Sigmoid colon (tissue), 7 donors: Measurements from ENCODE around the gene PBX2. TPM values are rescaled to one million over a fixed set of nuclear protein-coding genes. Genes with fewer than 3 reads are reported as not detected.

ENCODE experiments used
- DNase-seq: peaks from one replicate; pipeline ENCODE4 v3.0.0-alpha.2; 2019
- H3K27ac ChIP-seq, 4 donors: fragments of 200-600 bp; sonication (generic); one replicate each; pipeline ENCODE4 v1.5.1; 2016 to 2019; ENCODE audit warnings: mild to moderate bottlenecking in 1 of 4
- H3K27me3 ChIP-seq, 3 donors: fragments of 200-600 bp; sonication (generic); one replicate each; pipeline ENCODE4 v1.5.1; 2019; ENCODE audit warnings: mild to moderate bottlenecking in 1 of 3
- H3K36me3 ChIP-seq, 4 donors: fragments of 200-600 bp; sonication (generic); one replicate each; pipeline ENCODE4 v1.5.1; 2016 to 2019
- H3K4me1 ChIP-seq, 4 donors: fragments of 200-600 bp; sonication (generic); one replicate each; pipeline ENCODE4 v1.5.1; 2017 to 2019
- H3K4me3 ChIP-seq, 4 donors: fragments of 200-600 bp; sonication (generic); one replicate each; pipeline ENCODE4 v1.5.1; 2017 to 2019; ENCODE audit warnings: mild to moderate bottlenecking in 2 of 4, moderate library complexity in 1 of 4
- H3K9me3 ChIP-seq, 4 donors: fragments of 200-600 bp in 3 of 4; sonication (generic) in 3 of 4; one replicate each; pipeline versions ENCODE4 v1.5.1 to v1.6.1; 2013 to 2019
- EP300 ChIP-seq, 4 donors: sonication (generic); formaldehyde crosslinking; IDR thresholded peaks; one replicate each; pipeline ENCODE4 v1.6.1; 2017; ENCODE audit warnings: antibody characterized with exemption in 4 of 4
- POLR2A ChIP-seq, 2 donors: fragments of 450-650 bp; IDR thresholded peaks; one replicate each; pipeline ENCODE4 v1.6.1; 2016; ENCODE audit warnings: antibody characterized with exemption in 2 of 2, mild to moderate bottlenecking in 2 of 2, moderate library complexity in 2 of 2
- POLR2AphosphoS5 ChIP-seq, 4 donors: sonication (generic); formaldehyde crosslinking; IDR thresholded peaks; one replicate each; pipeline ENCODE4 v1.6.1; 2017; ENCODE audit warnings: antibody characterized with exemption in 4 of 4
- WGBS, 2 donors: extraction: QIAGEN DNeasy Blood & Tissue Kit; methylation state at CpG; one replicate each; pipeline ENCODE4 v1.1.7; 2013; 5-methylcytosine and 5-hydroxymethylcytosine counted together
- intact Hi-C: fragments of 100-400 bp; cut with DNase I; formaldehyde crosslinking; loops from one replicate; pipeline ENCODE4 v1.15.1; 2023
- polyA plus RNA-seq, 3 donors: library from polyadenylated mRNA; stranded (reverse); fragments of 200-250 nt; gene quantifications; one replicate each; pipeline ENCODE4 v1.2.3, GENCODE V29; 2013
- small RNA-seq, 3 donors: library from RNA; depleted of rRNA; stranded (forward); fragments of <200 nt; gene quantifications; one replicate each; pipeline ENCODE3, GENCODE V24; 2016
- total RNA-seq, 4 donors: library from RNA; depleted of rRNA; stranded (reverse); fragments of >200 nt; gene quantifications; one replicate each; pipeline ENCODE4 v1.1.0, GENCODE V29; 2016
- TF ChIP-seq, protein P1 (sequence below), 4 experiments: fragments of 450-650 bp in 3 of 4; fragments of 200-600 bp in 1 of 4; IDR thresholded peaks; one replicate each; pipeline ENCODE4 v1.5.1; 2016 to 2019; ENCODE audit warnings: antibody characterized with exemption in 4 of 4, mild to moderate bottlenecking in 3 of 4, moderate library complexity in 2 of 4
- donor health status: healthy with polysubstance abuse.
- donor health status: Bipolar disorder and iron deficiency.
- donor health status: healthy.

The PBX2 gene
- total and polyA plus RNA-seq, 7 donors, result 16.6 to 67.7 (median 54.2) TPM

GRCh38 chr6:32140420-32141046 is 49.5 kb downstream of the PBX2 start:
- no peaks in the 10 kb centered on the region for H3K9me3 ChIP-seq
- no peaks in the 10 kb centered on the region for H3K4me1 ChIP-seq
- no peak overlapping the region for H3K27ac ChIP-seq
- no peaks in the 10 kb centered on the region for H3K36me3 ChIP-seq
- no peak for TF ChIP-seq POLR2A (IDR thresholded peaks at IDR 0.05)
- TF ChIP-seq POLR2AphosphoS5 (IDR thresholded peaks at IDR 0.05), result no peak
- no peak for TF ChIP-seq EP300 (IDR thresholded peaks at IDR 0.05)
- TF ChIP-seq, protein P1, sequence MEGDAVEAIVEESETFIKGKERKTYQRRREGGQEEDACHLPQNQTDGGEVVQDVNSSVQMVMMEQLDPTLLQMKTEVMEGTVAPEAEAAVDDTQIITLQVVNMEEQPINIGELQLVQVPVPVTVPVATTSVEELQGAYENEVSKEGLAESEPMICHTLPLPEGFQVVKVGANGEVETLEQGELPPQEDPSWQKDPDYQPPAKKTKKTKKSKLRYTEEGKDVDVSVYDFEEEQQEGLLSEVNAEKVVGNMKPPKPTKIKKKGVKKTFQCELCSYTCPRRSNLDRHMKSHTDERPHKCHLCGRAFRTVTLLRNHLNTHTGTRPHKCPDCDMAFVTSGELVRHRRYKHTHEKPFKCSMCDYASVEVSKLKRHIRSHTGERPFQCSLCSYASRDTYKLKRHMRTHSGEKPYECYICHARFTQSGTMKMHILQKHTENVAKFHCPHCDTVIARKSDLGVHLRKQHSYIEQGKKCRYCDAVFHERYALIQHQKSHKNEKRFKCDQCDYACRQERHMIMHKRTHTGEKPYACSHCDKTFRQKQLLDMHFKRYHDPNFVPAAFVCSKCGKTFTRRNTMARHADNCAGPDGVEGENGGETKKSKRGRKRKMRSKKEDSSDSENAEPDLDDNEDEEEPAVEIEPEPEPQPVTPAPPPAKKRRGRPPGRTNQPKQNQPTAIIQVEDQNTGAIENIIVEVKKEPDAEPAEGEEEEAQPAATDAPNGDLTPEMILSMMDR (IDR thresholded peaks at IDR 0.05), result no peak
- 80 to 97% methylated on average over 5 of the region's 5 CpGs for WGBS, 2 donors
- intact Hi-C loops, result no loop called here
- H3K27me3 ChIP-seq, result no peaks in the 10 kb centered on the region
- DNase-seq, result no peak
- H3K4me3 ChIP-seq, result no peak overlapping the region

DNA sequence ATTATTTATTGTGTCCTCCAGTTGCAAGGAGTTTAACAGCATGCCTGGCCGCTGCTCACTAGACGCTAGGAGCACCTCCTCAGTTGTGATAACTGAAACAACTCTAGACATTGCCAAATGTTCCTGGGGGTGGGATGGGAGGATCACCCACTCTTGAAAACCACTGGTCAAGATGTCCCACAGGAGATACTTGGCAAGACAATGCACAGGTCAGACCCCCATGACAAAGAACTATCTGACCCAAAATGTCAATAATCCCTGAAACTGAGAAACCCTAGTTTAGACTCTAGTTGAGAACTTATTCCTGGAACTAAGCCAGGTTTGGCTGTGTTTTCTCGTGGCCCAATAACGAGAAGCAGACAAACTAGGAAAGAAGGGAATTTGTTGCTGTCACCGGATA is 50.4 kb downstream of the PBX2 start:
- Histone ChIP-seq H3K36me3 (no peaks in the 10 kb centered on the region), H3K9me3 (no peaks in the 10 kb centered on the region), H3K4me3 (no peak overlapping the region), H3K27ac (no peak overlapping the region), H3K27me3 (no peaks in the 10 kb centered on the region), H3K4me1 (no peaks in the 10 kb centered on the region)
- intact Hi-C loops, result no loop called here
- WGBS, 2 donors, result 76 to 77% methylated on average over 5 of the region's 5 CpGs
- TF ChIP-seq POLR2AphosphoS5 (IDR thresholded peaks at IDR 0.05), result no peak
- TF ChIP-seq EP300 (IDR thresholded peaks at IDR 0.05), result no peak
- TF ChIP-seq, protein P1 (IDR thresholded peaks at IDR 0.05), result no peak
- no peak for TF ChIP-seq POLR2A (IDR thresholded peaks at IDR 0.05)
- DNase-seq, result no peak

DNA sequence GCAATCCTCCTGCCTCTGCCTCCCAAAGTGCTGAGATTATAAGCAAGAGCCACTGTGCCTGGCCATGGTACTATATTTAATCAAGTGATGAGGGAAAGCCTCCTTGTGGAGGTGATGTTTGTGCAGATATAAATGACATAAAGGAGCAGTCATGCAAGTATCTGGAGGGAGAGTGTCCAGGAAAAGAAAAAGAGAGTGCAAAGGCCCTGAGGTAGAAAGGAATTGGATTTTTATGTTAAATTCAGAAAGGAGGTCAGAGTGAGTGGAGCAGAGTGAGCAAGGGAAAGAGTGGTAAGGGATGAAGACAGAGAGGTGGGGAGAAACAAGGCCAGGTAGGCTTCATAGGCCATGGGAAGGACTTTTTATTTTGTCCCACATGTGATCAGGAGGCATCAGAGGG is 52.5 kb downstream of the PBX2 start:
- Histone ChIP-seq H3K27ac (no peak overlapping the region), H3K36me3 (no peaks in the 10 kb centered on the region), H3K4me3 (no peak overlapping the region), H3K27me3 (no peaks in the 10 kb centered on the region), H3K4me1 (no peaks in the 10 kb centered on the region), H3K9me3 (no peaks in the 10 kb centered on the region)
- no peak for DNase-seq
- TF ChIP-seq POLR2A (IDR thresholded peaks at IDR 0.05) (no peak), POLR2AphosphoS5 (IDR thresholded peaks at IDR 0.05) (no peak), EP300 (IDR thresholded peaks at IDR 0.05) (no peak)
- TF ChIP-seq, protein P1 (IDR thresholded peaks at IDR 0.05), result no peak
- intact Hi-C loops, result no loop called here

Small RNA genes lying within 50 kb of the gene (small RNA-seq; reads per million reads assigned to genes)
- gene AL662884.1 (0 reads per million in 3 donors), gene MIR6833 (0 to 0.86 (median 0.06) reads per million in 3 donors)

Other genes starting within 250 kb of the PBX2 start
- gene CFB, start 244.1 kb downstream of the PBX2 start, total RNA-seq, result 10 to 100 TPM; 14.3 to 40.0 (median 28.7) TPM
- gene CFB, start 244.1 kb downstream of the PBX2 start, polyA plus RNA-seq, result 100 to 1,000 TPM in 1 of 3 donors, 1 to 10 TPM in 2; 3.6 to 118 (median 9.5) TPM
- 10 to 100 TPM; 60.1 to 96.9 (median 75.8) TPM for gene NELFE, start 231.2 kb downstream of the PBX2 start, total RNA-seq
- gene NELFE, start 231.2 kb downstream of the PBX2 start, polyA plus RNA-seq, result 10 to 100 TPM; 52.5 to 73.5 (median 58.9) TPM
- gene SKIC2, start 231.0 kb downstream of the PBX2 start, total RNA-seq, result 10 to 100 TPM; 22.1 to 73.4 (median 33.4) TPM
- 10 to 100 TPM; 25.0 to 68.2 (median 30.6) TPM for gene SKIC2, start 231.0 kb downstream of the PBX2 start, polyA plus RNA-seq
- gene DXO, start 218.1 kb downstream of the PBX2 start, total RNA-seq, result 10 to 100 TPM; 11.4 to 22.7 (median 18.3) TPM
- gene DXO, start 218.1 kb downstream of the PBX2 start, polyA plus RNA-seq, result 10 to 100 TPM in 1 of 3 donors, 1 to 10 TPM in 2; 8.4 to 17.3 (median 9.9) TPM
- 100 to 1,000 TPM in 3 of 4 donors, 10 to 100 TPM in 1; 46.7 to 254 (median 179) TPM for gene C4A, start 208.1 kb downstream of the PBX2 start, total RNA-seq
- 10 to 100 TPM in 1 of 3 donors, 1 to 10 TPM in 2; 2.3 to 63.4 (median 3.0) TPM for gene C4A, start 208.1 kb downstream of the PBX2 start, polyA plus RNA-seq
- 100 to 1,000 TPM in 2 of 4 donors, 10 to 100 TPM in 2; 74.2 to 291 (median 155) TPM for gene C4B, start 175.4 kb downstream of the PBX2 start, total RNA-seq
- 10 to 100 TPM in 1 of 3 donors, 1 to 10 TPM in 2; 3.2 to 64.7 (median 4.2) TPM for gene C4B, start 175.4 kb downstream of the PBX2 start, polyA plus RNA-seq
- gene CYP21A2, start 151.8 kb downstream of the PBX2 start, total RNA-seq, result 1 to 10 TPM; 1.1 to 4.9 (median 3.2) TPM
- gene CYP21A2, start 151.8 kb downstream of the PBX2 start, polyA plus RNA-seq, result 1 to 10 TPM in 1 of 3 donors, under 1 TPM in 1, not detected in 1; 0.57 to 1.2 TPM
- 100 to 1,000 TPM in 3 of 4 donors, 10 to 100 TPM in 1; 66.0 to 224 (median 116) TPM for gene TNXB, start 80.9 kb downstream of the PBX2 start, total RNA-seq
- gene TNXB, start 80.9 kb downstream of the PBX2 start, polyA plus RNA-seq, result 10 to 100 TPM in 1 of 3 donors, 1 to 10 TPM in 2; 1.4 to 16.4 (median 7.2) TPM
- gene ATF6B, start 62.0 kb downstream of the PBX2 start, total RNA-seq, result 10 to 100 TPM; 24.5 to 73.4 (median 24.8) TPM
- gene ATF6B, start 62.0 kb downstream of the PBX2 start, polyA plus RNA-seq, result 10 to 100 TPM; 10.9 to 93.6 (median 14.4) TPM
- gene FKBPL, start 59.9 kb downstream of the PBX2 start, total RNA-seq, result 1 to 10 TPM; 2.1 to 5.5 (median 4.2) TPM
- gene FKBPL, start 59.9 kb downstream of the PBX2 start, polyA plus RNA-seq, result 10 to 100 TPM in 1 of 3 donors, 1 to 10 TPM in 2; 4.9 to 10.4 (median 6.0) TPM
- gene PRRT1, start 38.3 kb downstream of the PBX2 start, total RNA-seq, result 1 to 10 TPM; 1.8 to 6.1 (median 3.1) TPM
- gene PRRT1, start 38.3 kb downstream of the PBX2 start, polyA plus RNA-seq, result 1 to 10 TPM in 2 of 3 donors, under 1 TPM in 1; 0.46 to 3.3 (median 1.8) TPM
- gene PPT2, start 36.1 kb downstream of the PBX2 start, total RNA-seq, result 100 to 1,000 TPM in 2 of 4 donors, 10 to 100 TPM in 2; 15.5 to 126 (median 62.7) TPM
- 10 to 100 TPM in 1 of 3 donors, 1 to 10 TPM in 2; 3.0 to 13.0 (median 5.4) TPM for gene PPT2, start 36.1 kb downstream of the PBX2 start, polyA plus RNA-seq
- gene EGFL8, start 25.6 kb downstream of the PBX2 start, total RNA-seq, result 10 to 100 TPM in 3 of 4 donors, 1 to 10 TPM in 1; 8.1 to 24.4 (median 14.3) TPM
- gene EGFL8, start 25.6 kb downstream of the PBX2 start, polyA plus RNA-seq, result 10 to 100 TPM in 2 of 3 donors, 1 to 10 TPM in 1; 2.3 to 15.1 (median 13.8) TPM
- gene AGPAT1, start 14.1 kb downstream of the PBX2 start, total RNA-seq, result 10 to 100 TPM; 32.4 to 45.7 (median 36.5) TPM
- 10 to 100 TPM; 36.6 to 54.2 (median 37.9) TPM for gene AGPAT1, start 14.1 kb downstream of the PBX2 start, polyA plus RNA-seq
- gene RNF5, start 11.8 kb downstream of the PBX2 start, total RNA-seq, result 100 to 1,000 TPM in 2 of 4 donors, 10 to 100 TPM in 2; 61.5 to 118 (median 95.1) TPM
- 100 to 1,000 TPM in 2 of 3 donors, 10 to 100 TPM in 1; 95.2 to 220 (median 189) TPM for gene RNF5, start 11.8 kb downstream of the PBX2 start, polyA plus RNA-seq
- gene AGER, start 5.9 kb downstream of the PBX2 start, total RNA-seq, result 1 to 10 TPM; 1.9 to 8.9 (median 5.3) TPM
- 10 to 100 TPM in 1 of 3 donors, 1 to 10 TPM in 1, not detected in 1; 2.4 to 10.6 TPM for gene AGER, start 5.9 kb downstream of the PBX2 start, polyA plus RNA-seq
- gene GPSM3, start 2.4 kb upstream of the PBX2 start, total RNA-seq, result 10 to 100 TPM in 3 of 4 donors, 1 to 10 TPM in 1; 5.0 to 13.3 (median 10.4) TPM
- 10 to 100 TPM; 15.5 to 56.2 (median 15.6) TPM for gene GPSM3, start 2.4 kb upstream of the PBX2 start, polyA plus RNA-seq
- 10 to 100 TPM in 1 of 4 donors, 1 to 10 TPM in 3; 5.4 to 23.0 (median 6.3) TPM for gene NOTCH4, start 33.9 kb upstream of the PBX2 start, total RNA-seq
- 1 to 10 TPM; 1.2 to 9.9 (median 1.8) TPM for gene NOTCH4, start 33.9 kb upstream of the PBX2 start, polyA plus RNA-seq
- not detected for gene TSBP1, start 181.7 kb upstream of the PBX2 start, total RNA-seq
- gene TSBP1, start 181.7 kb upstream of the PBX2 start, polyA plus RNA-seq, result not detected
- gene BTNL2, start 217.0 kb upstream of the PBX2 start, total RNA-seq, result not detected
- not detected for gene BTNL2, start 217.0 kb upstream of the PBX2 start, polyA plus RNA-seq
- 100 to 1,000 TPM; 101 to 151 (median 113) TPM for gene HLA-DRA, start 249.7 kb upstream of the PBX2 start, total RNA-seq
- gene HLA-DRA, start 249.7 kb upstream of the PBX2 start, polyA plus RNA-seq, result 1,000 to 10,000 TPM in 1 of 3 donors, 100 to 1,000 TPM in 2; 137 to 1,090 (median 722) TPM